ENCODE data around the gene MEIS2. TPM values are rescaled to one million over a fixed set of nuclear protein-coding genes. Genes with fewer than 3 reads are reported as not detected.

MEIS2 gene
- total and polyA plus RNA-seq, 9 donors: 27.7 to 73.7 (median 47.7) TPM

GRCh38 chr15:36880913-36881460 lies 219.4 kb downstream of the MEIS2 start:
- 71 to 83% (median 81%) methylated on average over 7 of the region's 7 CpGs for WGBS, 3 donors
- intact Hi-C loops (cut with DNase I): loop anchor here (2.0 to 10.0 kb wide), 6 partner anchors 224 to 256 kb away; partner anchors contain the start of gene MEIS2 (in 1 of the 4)

DNA sequence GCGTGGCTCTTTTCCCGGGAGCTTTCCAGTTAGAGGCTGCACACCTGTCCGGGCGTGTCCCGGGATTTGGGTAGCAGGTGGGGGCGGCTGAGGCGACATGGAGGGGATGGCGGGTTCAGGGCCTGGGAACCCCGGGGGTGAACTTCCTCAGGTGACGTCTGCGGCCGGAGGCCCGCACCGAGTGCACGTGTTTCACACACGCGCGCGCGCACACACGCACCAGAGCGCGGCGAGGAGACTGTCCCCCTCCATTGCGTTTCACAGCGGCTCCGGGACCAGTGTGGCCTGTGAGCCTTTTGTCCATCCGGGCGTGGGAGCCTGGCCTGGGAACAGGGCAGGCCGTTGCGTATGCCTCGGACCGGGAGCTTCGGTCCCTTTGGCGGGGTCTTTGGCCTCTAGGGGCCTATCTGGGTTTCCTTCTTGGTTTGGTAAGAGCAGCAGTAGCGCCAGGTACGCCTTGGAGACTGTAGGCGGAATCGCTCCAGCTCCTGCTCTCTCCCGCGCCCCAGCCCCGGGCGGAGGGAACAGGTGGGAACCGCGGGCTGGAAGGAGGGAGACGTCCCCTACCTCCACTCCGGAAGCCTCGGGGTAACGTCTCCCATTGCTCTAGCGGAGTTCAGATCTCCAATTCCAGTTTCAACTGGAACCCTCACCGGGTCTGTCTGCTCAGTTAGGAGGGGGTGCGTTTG lies 220.0 kb downstream of the MEIS2 start:
- H3K27me3 ChIP-seq: no peaks in the 10 kb centered on the region
- H3K4me1 ChIP-seq (ENCODE audit: insufficient read depth): no peaks in the 10 kb centered on the region
- no peak for DNase-seq
- no peaks in the 10 kb centered on the region for H3K36me3 ChIP-seq
- 21 to 47% (median 31%) methylated on average over 50 to 52 of the region's 52 CpGs for WGBS, 3 donors
- H3K9me3 ChIP-seq: no peaks in the 10 kb centered on the region
- no peak overlapping the region for H3K27ac ChIP-seq
- TF ChIP-seq CTCF (IDR thresholded peaks at IDR 0.05): no peak
- no peak for TF ChIP-seq POLR2A (IDR thresholded peaks at IDR 0.05)
- no peak for TF ChIP-seq EP300 (IDR thresholded peaks at IDR 0.05)
- H3K4me3 ChIP-seq: no peak overlapping the region
- intact Hi-C loops (cut with DNase I): loop anchor here (2.0 to 10.0 kb wide), 6 partner anchors 224 to 257 kb away; partner anchors contain the start of gene MEIS2 (in 1 of the 4)

More at GRCh38 chr15:36880913-36881460, 219.4 kb downstream of the MEIS2 start:
- H3K4me1 ChIP-seq (ENCODE audit: insufficient read depth): no peaks in the 10 kb centered on the region
- H3K4me3 ChIP-seq: no peak overlapping the region
- no peaks in the 10 kb centered on the region for H3K27me3 ChIP-seq
- no peak for DNase-seq
- no peak overlapping the region for H3K27ac ChIP-seq
- H3K36me3 ChIP-seq: no peaks in the 10 kb centered on the region
- TF ChIP-seq EP300 (IDR thresholded peaks at IDR 0.05) (no peak), POLR2A (IDR thresholded peaks at IDR 0.05) (no peak), CTCF (IDR thresholded peaks at IDR 0.05) (no peak)
- no peaks in the 10 kb centered on the region for H3K9me3 ChIP-seq

DNA sequence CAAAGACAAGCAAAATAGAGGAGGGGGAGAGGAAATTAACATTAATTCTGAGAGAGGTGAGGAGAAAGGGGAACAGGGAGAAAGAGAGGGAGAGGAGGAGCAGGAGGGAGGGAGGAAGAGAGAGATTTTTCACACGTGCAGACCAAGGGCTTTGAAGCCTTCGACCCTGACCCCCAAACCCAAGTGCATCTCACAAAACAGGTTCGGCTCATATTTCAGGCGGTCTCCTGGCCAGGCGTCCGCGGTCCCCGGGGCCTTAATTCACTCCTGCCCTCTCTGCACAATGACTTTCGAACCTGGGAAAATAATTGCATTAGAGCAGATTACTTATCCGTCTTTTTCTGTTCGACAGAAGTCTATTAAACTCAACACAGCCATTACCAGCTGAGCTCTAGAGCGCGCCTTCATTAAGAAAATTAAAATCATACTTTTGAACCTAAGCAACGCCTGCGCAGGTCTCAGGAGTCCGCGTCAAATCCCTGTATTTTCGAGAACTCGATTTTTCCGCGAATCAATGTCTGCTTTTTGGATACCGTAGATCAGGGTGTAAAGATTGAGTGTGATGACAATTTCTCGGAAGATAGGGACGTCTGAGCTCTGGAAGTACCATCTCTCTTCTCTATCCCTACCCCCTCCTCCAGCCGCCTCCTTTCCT lies 220.7 kb downstream of the MEIS2 start:
- H3K4me3 ChIP-seq: no peak overlapping the region
- 61 to 71% (median 64%) methylated on average over 25 of the region's 25 CpGs for WGBS, 3 donors
- H3K27ac ChIP-seq: no peak overlapping the region
- no peaks in the 10 kb centered on the region for H3K27me3 ChIP-seq
- no peak for TF ChIP-seq POLR2A (IDR thresholded peaks at IDR 0.05)
- no peak for TF ChIP-seq CTCF (IDR thresholded peaks at IDR 0.05)
- TF ChIP-seq EP300 (IDR thresholded peaks at IDR 0.05): no peak
- intact Hi-C loops (cut with DNase I): loop anchor here (2.0 to 10.0 kb wide), 6 partner anchors 225 to 258 kb away; partner anchors contain the start of gene MEIS2 (in 1 of the 4)
- H3K36me3 ChIP-seq: no peaks in the 10 kb centered on the region
- H3K4me1 ChIP-seq (ENCODE audit: insufficient read depth): no peaks in the 10 kb centered on the region
- no peaks in the 10 kb centered on the region for H3K9me3 ChIP-seq
- DNase-seq: no peak

DNA sequence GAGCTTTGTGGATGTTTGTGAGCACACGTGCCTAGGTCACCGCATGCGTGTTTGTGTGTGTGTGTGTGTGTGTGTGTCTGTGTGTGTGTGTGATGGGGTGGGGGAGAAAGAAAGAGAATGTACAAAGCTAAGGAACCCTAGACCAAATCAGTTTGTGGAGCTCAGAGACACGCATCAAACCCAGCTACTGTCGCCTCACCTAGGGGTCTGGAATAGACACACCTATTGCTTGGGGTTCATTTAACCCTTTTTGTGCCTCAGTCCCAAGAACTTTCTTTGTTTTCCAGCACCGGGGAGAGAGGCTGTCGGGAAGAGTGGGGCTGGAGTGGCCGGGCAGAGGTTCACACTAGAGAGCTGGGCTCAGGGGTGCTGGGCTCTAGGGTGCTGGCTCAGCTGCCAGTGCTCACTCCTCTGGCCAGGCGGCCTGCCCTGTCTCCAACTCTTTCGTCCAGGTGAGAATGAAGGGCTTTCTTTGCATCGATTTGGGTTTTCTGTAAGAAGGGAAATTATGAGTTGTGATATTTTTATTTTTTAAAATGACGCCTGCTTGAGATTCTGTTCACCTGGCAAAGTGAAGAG lies 221.6 kb downstream of the MEIS2 start:
- Histone ChIP-seq H3K36me3 (no peaks in the 10 kb centered on the region), H3K4me3 (no peak overlapping the region), H3K27me3 (no peaks in the 10 kb centered on the region), H3K9me3 (no peaks in the 10 kb centered on the region), H3K4me1 (ENCODE audit: insufficient read depth) (no peaks in the 10 kb centered on the region), H3K27ac (no peak overlapping the region)
- 61 to 63% (median 61%) methylated on average over 12 of the region's 12 CpGs for WGBS, 3 donors
- intact Hi-C loops (cut with DNase I): no loop called here
- TF ChIP-seq CTCF (IDR thresholded peaks at IDR 0.05) (no peak), EP300 (IDR thresholded peaks at IDR 0.05) (no peak), POLR2A (IDR thresholded peaks at IDR 0.05) (no peak)
- DNase-seq: no peak
